Stimulated activated CD8-positive, alpha-beta memory T cell treated with anti-CD3 and anti-CD28 coated beads, Interleukin-7, amount 100 ng/mL, for 1 hour (primary cell): ENCODE data around the gene IFNL1.
"Not testable (repeated sequence)": the region's sequence is repeated elsewhere in the genome, so short reads cannot be mapped to it uniquely, and the experiment has no call there.

Source experiments
- DNase-seq, 2 donors: peaks; one replicate each; pipeline ENCODE4 v3.0.0-alpha.2; 2020; ENCODE audit warnings: low read depth in 2 of 2

The IFNL1 gene

GRCh38 chr19:39270036-39270871 is 26.0 kb upstream of the IFNL1 start:
- DNase-seq = no peak

GRCh38 chr19:39273859-39274258 is 22.3 kb upstream of the IFNL1 start:
- DNase-seq = not testable (repeated sequence)

- no peak for DNase-seq
These were observed 20.6 kb upstream of the IFNL1 start for GRCh38 chr19:39275578-39275977.

- DNase-seq = no peak
These were observed 19.5 kb upstream of the IFNL1 start for GRCh38 chr19:39276740-39277139.

- DNase-seq = no peak
These were observed 18.6 kb upstream of the IFNL1 start for GRCh38 chr19:39277598-39277997.

- DNase-seq = no peak
These were observed 14.2 kb upstream of the IFNL1 start for GRCh38 chr19:39282021-39282420.

- DNase-seq = no peak
These were observed 12.2 kb upstream of the IFNL1 start for GRCh38 chr19:39284032-39284431.

GRCh38 chr19:39293394-39293793 is 2.8 kb upstream of the IFNL1 start:
- DNase-seq = no peak

- DNase-seq = no peak
These were observed 699 bp downstream of the IFNL1 start for GRCh38 chr19:39296906-39297305.

- DNase-seq = peak; percentile 26 to 29
These were observed 1.9 kb downstream of the IFNL1 start for GRCh38 chr19:39297931-39298634.

- no peak for DNase-seq
These were observed 3.2 kb downstream of the IFNL1 start for GRCh38 chr19:39299404-39299803.

GRCh38 chr19:39299832-39300231 is 3.6 kb downstream of the IFNL1 start:
- no peak for DNase-seq

GRCh38 chr19:39301021-39301420 is 4.8 kb downstream of the IFNL1 start:
- DNase-seq = no peak

- no peak for DNase-seq
These were observed 5.4 kb downstream of the IFNL1 start for GRCh38 chr19:39301562-39301961.

- no peak for DNase-seq
These were observed 7.4 kb downstream of the IFNL1 start for GRCh38 chr19:39303373-39304184.

GRCh38 chr19:39304185-39304513 is 7.9 kb downstream of the IFNL1 start:
- DNase-seq = no peak

GRCh38 chr19:39304701-39305571 is 8.7 kb downstream of the IFNL1 start:
- no peak for DNase-seq

GRCh38 chr19:39306075-39306474 is 9.9 kb downstream of the IFNL1 start:
- no peak for DNase-seq

- DNase-seq = no peak
These were observed 11.0 kb downstream of the IFNL1 start for GRCh38 chr19:39307046-39307821.

- no peak for DNase-seq
These were observed 11.8 kb downstream of the IFNL1 start for GRCh38 chr19:39307822-39308530.
